Measurements from ENCODE around the gene SLC39A5. TPM values are rescaled to one million over a fixed set of nuclear protein-coding genes. Genes with fewer than 3 reads are reported as not detected.

SLC39A5 gene
- total RNA-seq, 4 donors from 2014 or later: 0.29 to 1.8 (median 0.52) TPM; not detected in 1

- Histone ChIP-seq H3K27me3 (no peaks in the 10 kb centered on the region), H3K4me1 (peaks cover 8% of the 10 kb centered on the region in 2 donors), H3K9me3 (no peaks in the 10 kb centered on the region), H3K27ac (peak overlapping the region; percentile 98 to 99), H3K4me3 (peak overlapping the region; percentile 74 to 77), H3K36me3 (no peaks in the 10 kb centered on the region)
- TF ChIP-seq POLR2A (IDR thresholded peaks at IDR 0.05) (no peak), CTCF (IDR thresholded peaks at IDR 0.05) (no peak)
- intact Hi-C loops (cut with DNase I; ENCODE audit: low total_unique reads): loop anchor here (5.0 kb wide), 1 partner anchor 105 kb away; the partner anchor contains the start of genes RPL41 and ZC3H10
- no peak for DNase-seq
Measured at GRCh38 chr12:56222531-56222895, 7.3 kb upstream of the SLC39A5 start.

GRCh38 chr12:56223571-56224101, 6.2 kb upstream of the SLC39A5 start:
- intact Hi-C loops (cut with DNase I; ENCODE audit: low total_unique reads): loop anchor here (5.0 kb wide), 1 partner anchor 106 kb away; the partner anchor contains the start of genes RPL41 and ZC3H10
- TF ChIP-seq CTCF (IDR thresholded peaks at IDR 0.05): no peak
- no peak for TF ChIP-seq POLR2A (IDR thresholded peaks at IDR 0.05)
- Histone ChIP-seq H3K9me3 (no peaks in the 10 kb centered on the region), H3K36me3 (no peaks in the 10 kb centered on the region), H3K27ac (peak overlapping the region; percentile 98 to 99), H3K27me3 (no peaks in the 10 kb centered on the region), H3K4me1 (peaks cover 8% of the 10 kb centered on the region in 2 donors), H3K4me3 (peak overlapping the region in 1 of 2 donors; percentile 10)
- no peak for DNase-seq

- peak within 1 kb of the TSS; percentile 98 to 99 for H3K27ac ChIP-seq
- intact Hi-C loops (cut with DNase I; ENCODE audit: low total_unique reads): loop anchor here (5.0 kb wide), 1 partner anchor 107 kb away; the partner anchor contains the start of genes RPL41 and ZC3H10
- TF ChIP-seq CTCF (IDR thresholded peaks at IDR 0.05) (peak; percentile 84 to 98 (median 94)), POLR2A (IDR thresholded peaks at IDR 0.05) (peak; percentile 51 to 60)
- DNase-seq: peak; percentile 98
- no peaks in the 10 kb centered on the region for H3K27me3 ChIP-seq
- no peaks in the 10 kb centered on the region for H3K9me3 ChIP-seq
- H3K4me3 ChIP-seq: peak within 1 kb of the TSS; percentile 59 to 60
- no peaks in the 10 kb centered on the region for H3K36me3 ChIP-seq
- H3K4me1 ChIP-seq: peaks cover 8% of the 10 kb centered on the region in 2 donors
Measured at GRCh38 chr12:56224102-56224701, 5.6 kb upstream of the SLC39A5 start, which contains the start of gene NABP2. Gene NABP2, plus strand, starts transcription at chr12:56224342. Its CDS starts 515 bp downstream, at chr12:56224857.

- TF ChIP-seq POLR2A (IDR thresholded peaks at IDR 0.05): no peak
- no peak for TF ChIP-seq CTCF (IDR thresholded peaks at IDR 0.05)
- H3K27ac ChIP-seq: peak overlapping the region; percentile 87 to 99
Measured at GRCh38 chr12:56224954-56225353, 4.9 kb upstream of the SLC39A5 start.

GRCh38 chr12:56229082-56229481, 769 bp upstream of the SLC39A5 start:
- Histone ChIP-seq H3K4me1 (no peaks in the 10 kb centered on the region), H3K36me3 (no peaks in the 10 kb centered on the region), H3K4me3 (no peak overlapping the region), H3K9me3 (no peaks in the 10 kb centered on the region), H3K27ac (no peak overlapping the region), H3K27me3 (no peaks in the 10 kb centered on the region)
- no peak for TF ChIP-seq POLR2A (IDR thresholded peaks at IDR 0.05)
- TF ChIP-seq CTCF (IDR thresholded peaks at IDR 0.05): no peak
- intact Hi-C loops (cut with DNase I; ENCODE audit: low total_unique reads): no loop called here
- no peak for DNase-seq

More at GRCh38 chr12:56224954-56225353, 4.9 kb upstream of the SLC39A5 start:
- Histone ChIP-seq H3K9me3 (no peaks in the 10 kb centered on the region), H3K27me3 (no peaks in the 10 kb centered on the region), H3K4me3 (peak overlapping the region; percentile 59 to 60), H3K36me3 (no peaks in the 10 kb centered on the region), H3K4me1 (peaks cover 3 to 8% of the 10 kb centered on the region in 2 donors)
- no peak for DNase-seq
- intact Hi-C loops (cut with DNase I; ENCODE audit: low total_unique reads): loop anchor here (5.0 kb wide), 1 partner anchor 108 kb away; the partner anchor contains the start of genes RPL41 and ZC3H10

Measured in uterus (tissue), 4 donors.